ENCODE measurements around the gene NPC1.

- no peak for TF ChIP-seq CTCF (IDR thresholded peaks at IDR 0.05)
- no peak for TF ChIP-seq MAX (CRISPR knock-in tag; IDR thresholded peaks at IDR 0.05)
- TF ChIP-seq ATF3 (CRISPR knock-in tag; conservative IDR thresholded peaks at IDR 0.05) = no peak
- TF ChIP-seq FOXP4 (CRISPR knock-in tag; IDR thresholded peaks at IDR 0.05) = no peak
- TF ChIP-seq IRF2 (CRISPR knock-in tag; IDR thresholded peaks at IDR 0.05; ENCODE audit: borderline replicate concordance, low read depth) = no peak
- no peak for TF ChIP-seq ZNF317 (CRISPR knock-in tag; IDR thresholded peaks at IDR 0.05; ENCODE audit: borderline replicate concordance, low read depth)
- TF ChIP-seq E2F4 (CRISPR knock-in tag; IDR thresholded peaks at IDR 0.05; ENCODE audit: borderline replicate concordance, low read depth) = no peak
- no peak for TF ChIP-seq ESRRA (CRISPR knock-in tag; IDR thresholded peaks at IDR 0.05; ENCODE audit: borderline replicate concordance)
- TF ChIP-seq GTF2I (CRISPR knock-in tag; conservative IDR thresholded peaks at IDR 0.05) = no peak
- TF ChIP-seq CDX4 (CRISPR knock-in tag; IDR thresholded peaks at IDR 0.05; ENCODE audit: borderline replicate concordance) = no peak
- TF ChIP-seq RORB (CRISPR knock-in tag; IDR thresholded peaks at IDR 0.05) = no peak
- TF ChIP-seq CREB1 (CRISPR knock-in tag; IDR thresholded peaks at IDR 0.05) = no peak
- TF ChIP-seq NFE2L1 (CRISPR knock-in tag; IDR thresholded peaks at IDR 0.05) = no peak
Observed at GRCh38 chr18:23538001-23538400, 48.3 kb downstream of the NPC1 start.
